HG03342 (cell line): ENCODE data around the gene GPR4.
"Not testable (repeated sequence)": the region's sequence is repeated elsewhere in the genome, so short reads cannot be mapped to it uniquely, and the experiment has no call there.

Source experiments
- ATAC-seq: cut with Tn5 transposase; IDR thresholded peaks from one replicate; pipeline ENCODE4 v1.9.1; 2021; ENCODE audit warnings: mild to moderate bottlenecking, moderate library complexity; ENCODE audit not compliant: unreplicated experiment

The GPR4 gene

DNA sequence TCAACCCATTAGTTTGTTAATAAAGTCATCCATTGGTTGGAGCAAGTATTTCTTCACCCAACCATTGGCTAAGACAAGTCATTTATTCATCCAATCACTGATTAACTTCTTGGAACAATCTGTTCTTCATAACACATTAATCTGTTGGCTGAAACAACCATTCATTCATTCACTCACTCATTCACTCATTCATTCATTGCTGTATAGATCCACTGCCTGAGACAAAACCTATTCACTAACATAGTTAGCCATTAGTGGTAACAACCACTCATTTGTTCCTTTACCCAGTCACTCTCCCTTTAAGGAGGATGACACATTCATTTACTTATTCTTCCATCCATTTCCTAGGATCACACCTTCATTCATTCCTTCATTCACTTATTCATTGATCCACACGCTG, 22.0 kb upstream of the GPR4 start:
- ATAC-seq, result no peak

DNA sequence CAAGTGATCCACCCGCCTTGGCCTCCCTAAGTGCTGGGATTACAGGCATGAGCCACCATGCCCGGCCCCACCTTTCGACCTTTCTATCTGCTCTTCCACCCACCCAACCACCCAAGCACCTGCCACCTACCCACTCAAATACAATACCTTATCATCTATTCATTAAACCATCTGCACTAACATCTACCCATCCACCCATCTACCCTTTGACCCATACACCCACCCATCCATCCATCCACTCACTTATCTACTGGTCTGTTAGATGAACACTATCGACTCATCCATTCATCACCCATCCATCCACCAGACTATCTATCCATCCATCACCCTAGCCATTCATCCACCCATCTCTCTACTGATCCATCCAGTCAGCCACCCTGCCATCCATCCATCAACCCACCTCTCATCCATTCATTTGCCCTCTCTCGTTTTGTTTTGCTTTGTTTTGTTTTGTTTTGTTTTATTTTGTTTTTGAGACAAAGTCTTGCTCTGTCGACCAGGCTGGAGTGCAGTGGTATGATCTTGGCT, 20.0 kb upstream of the GPR4 start:
- no peak for ATAC-seq

DNA sequence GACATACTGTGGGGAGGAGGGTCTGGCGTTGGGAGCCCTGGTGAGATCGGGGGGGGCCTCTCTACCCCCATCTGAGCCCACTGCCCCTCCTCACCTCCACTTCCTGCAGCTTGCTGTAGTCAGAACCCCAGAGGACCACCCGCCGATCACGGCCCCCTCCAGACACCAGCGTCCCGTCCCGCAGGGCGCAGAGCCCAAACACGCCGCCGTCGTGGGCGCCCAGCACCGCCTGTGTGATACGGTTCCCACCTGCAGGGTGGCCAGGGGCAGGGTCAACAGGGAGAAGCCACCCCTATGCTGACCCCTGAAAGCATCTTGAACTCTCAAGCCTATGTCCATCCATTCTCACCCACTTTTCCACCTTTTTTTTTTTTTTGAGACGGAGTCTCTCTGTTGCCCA, 19.4 kb upstream of the GPR4 start:
- ATAC-seq, result no peak

DNA sequence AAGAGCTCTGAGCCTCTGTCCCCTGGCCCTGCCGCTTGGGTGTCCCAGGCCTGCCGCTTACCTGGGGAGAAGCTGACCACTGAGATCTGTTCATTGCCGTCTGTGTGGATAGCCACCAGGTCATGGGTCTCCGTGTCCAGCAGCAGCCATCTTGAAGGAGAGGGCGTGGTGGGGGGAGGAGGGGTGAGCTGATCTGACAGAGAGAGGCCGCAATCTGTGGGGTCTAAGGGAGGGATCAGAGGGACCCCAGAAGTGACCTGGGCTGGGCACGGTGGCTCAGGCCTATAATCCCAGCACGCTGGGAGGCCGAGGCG, 14.6 kb upstream of the GPR4 start:
- ATAC-seq, result no peak

DNA sequence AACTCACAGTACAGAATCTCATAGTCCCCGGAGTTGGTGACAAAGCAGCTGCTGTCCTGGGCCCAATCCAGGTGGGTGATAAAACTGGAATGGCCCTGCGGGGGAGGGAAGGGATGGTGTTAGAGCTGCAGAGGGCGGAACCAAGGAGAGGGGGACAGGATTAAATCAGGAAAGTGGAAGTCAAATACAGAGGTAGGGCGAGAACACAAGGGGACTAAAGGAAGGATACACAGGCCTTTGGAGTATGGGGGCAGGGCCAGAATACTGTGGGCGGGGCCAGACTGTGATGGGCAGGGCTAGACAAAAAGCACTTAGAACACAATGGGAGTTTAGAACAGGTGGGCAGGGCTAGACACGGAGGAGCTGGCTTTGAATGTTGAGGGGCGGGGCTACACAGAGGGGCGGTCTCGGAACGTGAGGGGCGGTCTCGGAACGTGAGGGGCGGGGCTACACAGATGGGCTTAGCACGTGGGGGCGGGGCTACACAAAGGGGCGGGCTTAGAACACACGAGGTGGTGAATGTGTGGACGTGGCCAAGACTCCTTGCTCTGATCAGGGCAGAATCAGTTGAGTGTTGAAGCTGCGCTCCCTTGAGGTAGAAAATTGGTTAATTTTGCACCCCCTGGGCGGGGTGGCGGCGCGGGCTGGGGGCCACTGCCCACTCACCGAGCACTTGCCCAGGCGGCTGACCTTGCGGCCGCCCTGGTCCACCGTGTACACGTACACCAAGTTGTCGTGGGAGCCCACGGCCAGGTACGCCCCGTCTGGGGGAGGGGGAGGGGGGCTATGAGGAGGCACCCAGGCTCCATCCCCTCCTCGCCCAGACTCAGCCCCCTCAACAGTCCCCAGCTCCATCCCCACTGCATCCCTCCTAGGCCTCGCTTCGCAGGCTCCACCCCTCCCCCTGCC, 14.0 kb upstream of the GPR4 start:
- no peak for ATAC-seq

DNA sequence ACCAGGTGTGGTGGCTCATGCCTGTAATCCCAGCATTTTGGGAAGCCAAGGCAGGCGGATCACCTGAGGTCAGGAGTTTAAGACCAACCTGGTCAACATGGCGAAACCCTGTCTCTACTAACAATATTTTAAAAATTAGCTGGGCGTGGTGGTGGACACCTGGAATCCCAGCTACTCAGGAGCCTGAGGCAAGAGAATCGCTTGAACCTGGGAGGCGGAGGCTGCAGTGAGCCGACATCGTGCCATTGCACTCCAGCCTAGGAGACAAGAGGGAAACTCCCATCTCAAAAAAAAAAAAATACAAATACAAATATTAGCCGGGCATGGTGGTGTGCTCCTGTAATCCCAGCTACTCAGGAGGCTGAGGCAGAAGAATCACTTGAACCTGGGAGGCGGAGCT, 13.0 kb upstream of the GPR4 start:
- ATAC-seq, result not testable (repeated sequence)

DNA sequence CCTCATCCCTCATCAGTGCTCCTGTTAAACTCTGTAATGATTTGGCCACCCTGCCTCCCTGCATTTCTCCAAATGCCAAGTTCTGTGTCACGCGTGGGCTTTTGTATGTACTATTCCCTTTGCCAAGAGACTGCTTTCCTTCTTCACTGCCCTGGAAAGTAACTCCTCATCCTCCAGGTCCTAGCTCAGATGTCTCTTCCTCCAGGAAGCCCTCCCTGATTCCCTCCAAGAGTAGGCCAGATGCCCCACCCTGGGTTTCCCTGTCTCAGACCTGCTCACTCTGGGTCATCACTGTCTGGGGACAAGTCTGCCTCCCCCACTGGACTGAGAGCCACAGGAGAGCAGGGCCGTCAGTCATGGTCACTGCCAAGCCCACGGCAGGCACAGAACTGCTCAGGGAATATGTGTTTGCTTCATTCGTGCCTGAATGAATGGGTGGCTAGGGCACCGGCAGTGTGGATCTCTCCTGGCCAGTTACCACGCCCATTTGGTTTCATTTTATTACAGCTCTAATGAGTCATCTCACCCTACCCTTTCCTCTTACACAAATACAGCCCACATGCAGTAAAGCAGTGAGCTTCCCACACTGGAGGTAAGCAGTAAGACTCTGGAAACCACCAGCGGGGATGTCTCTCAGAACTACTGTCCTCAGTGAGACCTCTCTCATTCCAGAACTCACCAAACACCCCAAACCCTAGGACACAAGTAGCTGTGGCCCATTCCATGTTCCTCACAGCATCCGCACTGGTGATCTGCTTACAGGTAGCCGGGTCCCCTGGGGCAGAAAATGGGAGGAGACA, 12.1 kb upstream of the GPR4 start:
- peak; percentile 60 for ATAC-seq

DNA sequence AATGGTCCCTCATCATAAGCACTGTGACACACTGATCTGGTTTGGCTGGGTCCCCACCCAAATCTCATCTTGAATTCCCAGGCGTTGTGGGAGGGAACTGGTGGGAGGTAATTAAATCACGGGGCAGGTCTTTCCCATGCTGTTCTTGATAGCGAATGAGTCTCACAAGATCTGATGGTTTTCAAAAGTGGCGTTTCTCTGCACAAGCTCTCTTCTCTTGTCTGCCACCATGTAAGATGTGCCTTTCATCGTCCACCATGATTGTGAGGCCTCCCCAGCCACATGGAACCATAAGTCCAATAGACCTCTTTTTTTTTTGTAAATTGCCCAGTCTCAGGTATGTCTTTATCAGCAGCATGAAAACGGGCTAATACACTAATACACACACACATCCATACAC, 6.9 kb upstream of the GPR4 start:
- ATAC-seq, result no peak

DNA sequence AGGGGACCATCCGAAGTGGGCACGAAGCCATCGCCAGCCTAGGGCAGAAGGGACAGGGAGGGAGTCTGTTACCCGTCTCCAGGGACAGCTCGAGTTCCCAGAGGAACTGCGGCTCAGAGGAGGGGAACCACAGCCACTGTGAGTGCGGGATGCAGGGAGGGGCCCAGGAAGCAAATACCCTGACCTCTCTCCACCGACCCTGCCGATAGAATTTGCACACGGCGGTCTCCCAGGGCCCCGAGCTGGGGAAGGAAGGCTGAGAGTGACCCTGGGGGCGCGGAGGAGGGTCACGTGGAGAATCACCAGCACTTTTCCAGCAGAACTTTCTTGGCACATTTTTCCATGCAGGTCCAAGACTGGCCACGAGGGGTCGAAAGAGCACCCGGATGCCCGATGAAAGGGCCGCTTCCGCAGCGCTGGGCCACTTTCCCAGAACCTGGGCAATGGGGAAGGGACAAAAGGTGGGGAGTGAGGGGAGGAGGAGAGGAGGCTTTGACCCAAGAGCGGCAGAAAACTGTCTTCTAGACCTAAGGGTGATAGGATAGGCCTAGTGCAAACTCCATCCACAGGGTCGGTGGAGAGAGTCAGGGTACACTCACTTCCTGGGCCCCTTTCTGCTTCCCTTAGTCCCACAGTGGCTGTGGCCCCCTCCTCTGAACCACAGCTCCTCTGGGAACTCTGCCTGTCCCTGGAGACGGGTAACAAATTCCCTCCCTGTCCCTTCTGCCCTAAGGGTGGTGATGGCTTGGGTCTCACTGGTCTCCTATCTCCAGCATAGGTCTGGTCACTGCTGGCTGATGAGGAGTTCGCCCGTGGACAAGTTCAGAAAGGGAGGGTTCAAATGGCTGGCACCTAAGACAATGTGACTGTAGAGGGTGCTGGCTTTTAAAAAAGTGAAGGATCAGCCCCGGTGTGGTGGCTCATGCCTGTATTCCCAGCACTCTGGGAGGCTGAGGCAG, 5.3 kb upstream of the GPR4 start:
- no peak for ATAC-seq

DNA sequence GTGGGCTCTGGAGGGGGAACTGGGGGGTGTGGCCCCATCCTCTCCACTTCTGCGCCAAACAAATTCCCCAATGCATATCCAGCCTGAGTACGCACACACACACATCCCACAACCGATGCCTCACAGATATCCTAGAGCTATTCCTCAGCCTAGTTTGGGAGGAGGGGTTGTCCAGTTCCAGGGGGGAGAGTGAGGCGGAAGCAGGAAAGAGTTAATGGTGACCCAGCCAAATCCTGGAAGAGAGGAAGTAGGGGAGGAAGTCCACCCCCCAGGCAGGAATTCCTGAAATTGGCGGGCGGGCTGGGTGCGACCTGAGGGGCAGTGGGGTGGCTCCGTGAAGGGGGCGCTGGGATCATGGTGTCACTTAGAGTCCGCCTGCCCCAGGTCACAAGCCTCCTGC, 897 bp downstream of the GPR4 start:
- no peak for ATAC-seq

DNA sequence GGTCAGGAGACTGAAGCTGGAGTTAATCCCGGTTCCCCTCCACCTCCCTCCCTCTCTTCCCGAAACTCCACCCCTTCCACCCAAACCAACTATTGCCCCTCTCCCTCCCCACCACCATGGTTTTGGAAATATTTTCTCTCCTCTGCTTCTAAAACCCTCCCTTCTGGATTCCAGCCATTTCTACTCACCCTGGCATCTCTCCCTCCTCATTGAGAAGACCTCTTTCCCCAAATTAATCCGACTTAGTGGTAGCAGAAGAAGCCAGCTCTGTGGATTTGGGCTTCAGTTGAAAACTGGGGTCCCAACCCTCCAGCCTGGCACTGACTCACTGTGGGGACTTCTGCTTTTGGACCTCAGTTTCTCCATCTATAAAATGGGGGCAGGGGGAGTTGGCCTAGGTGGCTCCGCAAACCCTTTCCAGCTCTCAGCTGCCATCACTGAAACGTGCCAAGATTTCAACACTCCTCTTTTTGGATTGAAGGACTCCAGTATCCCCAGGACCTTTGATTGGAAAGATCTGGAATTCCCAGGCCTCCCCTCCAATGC, 1.6 kb downstream of the GPR4 start:
- ATAC-seq, result no peak

DNA sequence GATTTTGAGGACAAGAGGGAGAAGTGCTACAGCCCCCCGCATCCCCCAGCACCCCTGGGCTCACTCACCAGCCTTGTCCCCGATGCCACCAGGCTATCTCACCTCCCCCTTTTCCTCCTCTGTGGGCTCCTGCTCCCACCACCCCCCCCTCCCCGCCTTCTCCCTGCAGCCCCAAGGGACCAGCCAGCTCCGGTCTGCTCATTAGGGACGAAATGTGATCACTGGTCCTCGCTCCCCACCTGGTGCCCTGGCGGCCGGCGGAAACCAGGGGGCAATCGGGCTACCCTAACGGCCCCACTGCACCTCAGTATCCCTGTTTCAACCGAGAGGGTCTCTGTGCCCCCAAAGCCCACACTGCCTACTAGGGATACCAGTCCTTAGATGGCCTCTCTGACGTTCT, 2.7 kb downstream of the GPR4 start:
- no peak for ATAC-seq

DNA sequence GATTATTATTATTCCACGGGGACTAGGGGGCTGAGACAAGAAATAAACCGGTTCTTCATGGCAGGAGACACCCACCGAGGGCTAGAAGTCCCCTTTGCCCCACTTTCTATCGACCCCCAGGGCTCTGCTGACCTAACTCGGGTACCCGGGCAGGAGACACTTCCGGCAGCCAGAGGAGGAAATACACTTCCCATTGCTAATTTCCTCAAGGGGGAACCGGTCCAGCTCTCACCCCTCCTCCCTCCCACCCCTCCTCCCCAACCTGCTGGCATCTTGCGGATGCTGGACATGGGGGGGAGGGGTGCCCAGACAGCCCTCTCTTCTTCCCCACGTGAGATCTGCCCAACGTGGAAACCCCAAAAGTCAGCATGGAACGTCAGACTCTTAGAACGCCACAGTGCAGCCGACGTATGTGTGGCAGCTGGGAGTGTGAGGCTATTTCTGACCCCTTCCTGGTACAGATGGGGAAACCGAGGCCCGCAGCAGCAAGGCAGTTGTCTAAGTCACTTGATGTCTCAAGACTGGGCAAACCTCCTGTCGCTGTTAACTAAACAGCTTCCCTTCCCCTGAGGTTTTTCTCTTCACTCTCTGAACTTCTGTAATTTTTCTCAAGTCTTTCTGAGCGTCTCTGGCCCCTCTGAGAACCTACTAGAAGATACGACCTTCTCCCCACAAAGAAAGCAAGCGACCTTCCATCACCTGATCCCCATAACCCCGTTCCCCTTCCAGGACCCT, 3.6 kb downstream of the GPR4 start:
- ATAC-seq, result no peak

DNA sequence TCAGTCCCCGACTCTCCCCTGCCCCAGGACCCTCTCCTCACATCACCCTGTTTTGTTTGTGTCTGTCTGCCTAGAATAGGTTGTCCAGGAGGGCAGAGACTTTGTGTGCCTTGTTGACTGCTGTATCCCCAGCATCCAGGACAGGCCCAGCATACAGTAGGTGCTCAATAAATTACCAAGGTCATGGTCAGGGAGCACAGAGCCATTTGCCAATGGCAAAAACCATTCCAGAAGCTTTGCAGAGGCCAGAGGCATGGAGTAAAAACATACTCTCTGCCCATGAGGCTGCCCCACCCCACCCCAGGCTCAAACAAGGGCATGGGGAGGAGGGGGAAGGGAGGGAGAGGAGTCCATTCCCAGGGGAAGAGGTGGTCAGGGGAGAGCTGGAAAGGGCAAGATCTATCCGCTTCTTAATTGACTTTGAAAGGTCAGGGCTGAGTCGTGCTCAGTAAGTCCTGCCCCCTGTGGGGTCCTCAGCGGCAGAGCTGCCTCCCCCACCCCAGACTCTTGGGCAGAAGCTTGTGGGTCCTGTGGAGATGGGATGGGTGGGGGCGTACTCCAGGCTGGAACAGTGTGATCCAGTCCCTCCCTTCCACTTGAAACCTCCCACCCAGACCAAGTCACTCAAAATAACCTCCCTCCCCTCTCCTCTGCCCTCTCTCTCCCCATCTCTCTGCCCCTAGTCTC, 4.4 kb downstream of the GPR4 start:
- no peak for ATAC-seq

DNA sequence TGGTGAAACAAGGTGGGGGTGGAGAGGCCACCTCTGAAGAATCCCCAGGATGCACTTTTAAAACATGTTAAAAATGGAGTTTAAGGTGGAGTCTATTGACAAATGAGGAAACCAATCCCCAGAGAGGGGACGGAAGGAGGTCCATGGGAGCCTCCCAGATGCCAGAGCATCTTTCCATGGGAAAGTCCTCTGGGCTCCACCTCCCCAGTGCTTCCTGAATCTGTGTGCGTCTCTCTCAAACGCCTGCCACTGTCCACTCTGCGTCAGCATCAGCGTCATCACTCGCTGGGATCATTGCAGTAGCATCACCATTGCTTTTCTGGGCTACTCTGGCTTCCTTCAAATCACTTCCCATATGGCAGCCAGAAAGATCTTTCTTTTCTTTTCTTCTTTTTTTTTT, 6.2 kb downstream of the GPR4 start:
- no peak for ATAC-seq

DNA sequence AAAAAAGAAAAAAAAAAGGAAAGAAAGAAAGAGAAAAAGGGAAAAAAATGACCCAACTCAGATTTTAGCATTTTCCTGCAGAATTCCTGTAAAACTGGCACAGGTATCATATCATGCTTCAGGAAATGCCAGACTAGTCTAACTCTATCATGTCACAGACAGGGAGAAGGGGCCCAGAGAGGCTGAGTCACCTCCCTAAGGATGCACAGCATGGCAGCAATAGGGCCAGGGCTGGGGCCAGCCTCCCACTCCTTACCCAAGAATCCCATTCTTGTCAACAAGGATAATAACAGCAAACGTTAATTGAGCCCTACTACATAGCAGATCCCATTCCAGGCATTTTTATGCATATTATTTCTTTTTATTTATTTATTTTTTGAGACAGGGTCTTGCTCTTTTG, 8.5 kb downstream of the GPR4 start:
- ATAC-seq, result no peak

DNA sequence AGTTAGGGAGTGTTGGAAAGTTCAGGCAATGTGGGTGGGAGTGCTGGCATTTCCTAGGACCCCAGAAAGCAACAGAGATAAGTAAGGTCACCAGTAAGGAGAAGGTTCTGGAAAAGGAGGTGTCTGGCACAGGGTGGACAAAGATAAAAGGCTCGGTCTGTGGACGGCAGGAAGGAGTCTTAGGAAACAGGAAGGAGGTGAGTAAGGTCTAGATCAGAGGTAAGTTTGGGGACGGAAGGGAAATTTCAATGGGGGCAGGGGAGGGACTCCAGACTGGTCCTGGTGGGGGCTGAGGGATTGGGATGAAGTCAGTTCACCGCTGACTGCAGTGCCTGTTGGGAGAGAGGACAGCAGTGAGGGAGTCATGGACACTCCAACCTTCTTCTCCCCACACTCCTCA, 9.6 kb downstream of the GPR4 start:
- ATAC-seq, result no peak

DNA sequence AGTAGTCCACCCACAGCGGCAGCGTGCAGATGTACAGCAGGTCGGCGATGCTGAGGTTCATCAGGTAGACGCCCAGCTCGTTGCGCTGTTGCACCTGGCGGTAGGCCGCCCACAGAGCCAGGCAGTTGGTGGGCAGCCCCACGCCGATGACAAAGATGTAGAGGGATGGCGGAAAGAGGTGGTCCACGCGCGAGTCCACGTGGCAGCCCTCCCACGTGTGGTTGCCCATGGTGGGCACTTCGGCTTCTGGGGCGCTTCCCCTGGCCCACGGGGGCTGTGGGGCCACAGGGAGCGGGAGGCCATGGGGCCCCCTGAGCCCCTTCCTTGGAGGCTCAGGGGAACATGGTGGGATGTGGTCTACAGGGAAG, 10.4 kb downstream of the GPR4 start:
- no peak for ATAC-seq

DNA sequence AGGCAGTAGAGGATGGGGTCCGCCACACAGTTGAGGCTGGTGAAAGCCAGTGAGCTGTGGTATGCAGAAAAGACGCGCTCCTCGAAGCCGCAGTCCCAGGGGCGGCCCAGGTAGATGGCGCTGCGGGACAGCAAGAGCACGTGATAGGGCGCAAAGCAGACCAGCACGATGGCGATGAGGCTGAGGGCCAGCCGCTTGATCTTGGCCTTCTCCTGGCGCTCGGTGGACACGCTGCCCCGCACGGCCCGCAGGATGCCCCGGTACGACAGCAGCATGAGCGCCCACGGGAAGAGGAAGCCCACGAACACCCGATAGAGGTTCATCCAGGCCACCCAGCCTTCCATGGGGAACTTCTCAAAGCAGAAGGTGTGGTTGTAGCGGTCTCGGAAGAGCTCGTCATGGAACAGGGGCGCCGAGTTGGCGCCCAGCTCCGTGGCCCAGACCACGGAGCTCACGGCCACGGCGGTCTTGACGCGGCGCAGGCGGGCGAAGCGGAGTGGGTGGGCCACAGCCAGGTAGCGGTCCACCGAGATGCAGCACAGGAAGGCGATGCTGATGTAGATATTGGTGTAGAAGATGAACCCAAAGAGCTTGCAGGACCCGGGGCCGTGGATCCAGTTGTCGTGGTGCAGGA, 10.9 kb downstream of the GPR4 start:
- ATAC-seq, result no peak
